Measurements from ENCODE around the gene CCDC107.
"Not testable (repeated sequence)": the region's sequence is repeated elsewhere in the genome, so short reads cannot be mapped to it uniquely, and the experiment has no call there.

CCDC107 gene

DNA sequence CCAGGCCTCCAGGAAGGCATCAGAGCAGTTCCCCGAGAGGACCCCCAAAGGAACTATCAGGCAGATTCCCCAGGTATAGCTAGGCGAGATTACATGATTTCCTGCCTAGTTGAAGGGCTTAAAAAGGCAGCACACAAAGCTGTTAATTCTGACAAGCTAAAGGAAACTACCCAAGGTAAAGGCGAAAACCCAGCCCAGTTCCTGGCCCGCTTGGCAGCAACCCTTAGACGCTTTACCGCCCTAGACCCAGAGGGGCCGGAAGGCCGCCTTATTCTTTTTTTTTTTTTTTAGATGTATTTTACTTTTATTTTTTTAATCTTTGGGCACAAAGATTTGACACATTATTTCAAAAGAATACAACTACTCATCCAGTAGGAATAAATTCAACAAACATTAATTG, 19.3 kb upstream of the CCDC107 start:
- DNase-seq = not testable (repeated sequence)

DNA sequence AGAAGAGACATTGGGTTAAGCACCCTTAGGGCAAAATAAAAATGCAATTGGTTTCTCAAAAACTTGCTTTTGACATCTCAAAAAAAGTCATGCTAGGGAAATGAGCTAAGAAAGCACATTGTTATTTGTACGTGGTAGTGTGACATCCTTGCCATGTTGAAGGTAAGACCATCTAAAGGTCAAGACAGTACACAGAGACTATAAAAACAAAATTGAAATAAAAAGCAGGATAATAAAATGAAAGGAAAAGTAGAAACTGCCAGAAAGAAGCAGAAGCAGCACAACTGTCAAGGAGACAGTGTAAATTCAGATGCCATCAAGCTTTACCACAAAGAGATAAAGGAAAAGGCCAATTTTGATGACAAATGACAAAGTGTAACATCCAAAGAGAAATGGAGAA, 18.9 kb upstream of the CCDC107 start:
- DNase-seq = not testable (repeated sequence)

DNA sequence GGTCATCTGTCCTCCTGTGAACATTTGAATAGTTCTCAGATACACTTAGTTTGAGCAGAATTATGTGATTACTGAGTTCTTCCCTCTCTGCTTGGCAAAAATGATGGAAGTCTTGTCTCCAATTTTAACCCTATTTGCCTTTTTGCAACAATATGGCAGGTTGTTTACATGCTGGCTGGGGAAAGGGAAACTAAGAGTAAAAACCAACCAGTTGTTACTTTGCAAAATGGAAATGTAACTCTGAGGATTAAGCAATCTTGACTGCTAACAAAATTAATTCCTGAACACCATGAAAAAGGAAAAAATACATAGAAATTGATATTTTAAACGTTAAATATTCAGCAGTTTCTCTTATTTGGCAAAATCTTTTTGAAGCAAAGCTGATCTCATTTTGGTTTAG, 18.5 kb upstream of the CCDC107 start:
- DNase-seq = no peak

DNA sequence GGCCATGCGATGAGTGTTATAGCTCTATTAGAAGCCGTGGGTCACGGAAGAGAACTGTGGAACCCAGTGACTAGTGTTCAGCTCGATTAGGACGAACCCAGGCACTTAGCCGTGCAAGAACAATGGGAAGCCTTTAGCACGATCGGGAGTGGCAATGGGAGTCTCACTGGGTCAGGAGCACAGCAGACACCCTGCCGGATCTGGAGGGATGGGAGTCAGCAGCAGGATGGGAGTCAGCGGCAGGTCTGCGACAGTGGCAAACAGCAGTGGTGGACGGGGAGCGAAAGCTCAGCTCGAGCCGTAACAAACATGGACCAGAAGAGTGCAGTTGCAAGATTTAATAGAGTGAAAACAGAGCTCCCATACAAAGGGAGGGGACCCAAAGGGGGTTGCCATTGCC, 17.7 kb upstream of the CCDC107 start:
- DNase-seq = not testable (repeated sequence)

DNA sequence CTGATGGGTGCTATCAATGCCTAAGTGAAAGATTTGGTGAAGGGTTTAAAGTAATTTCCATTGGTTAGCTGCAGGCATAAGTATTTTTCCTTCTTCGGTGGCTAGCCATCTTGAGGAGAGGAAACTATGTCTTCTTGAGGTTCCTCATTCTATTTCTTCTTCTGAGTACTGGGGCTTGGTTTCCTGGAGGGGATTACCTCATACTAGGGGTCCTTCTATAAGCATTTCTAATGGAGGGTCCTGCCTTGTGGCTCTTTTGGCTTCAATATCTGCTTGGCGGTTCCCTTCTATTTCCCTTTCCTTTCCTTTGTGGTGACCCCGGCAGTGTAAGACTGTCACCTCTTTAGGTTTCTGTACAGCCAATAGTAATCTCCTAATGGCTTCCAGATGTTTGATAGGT, 16.6 kb upstream of the CCDC107 start:
- DNase-seq = not testable (repeated sequence)

DNA sequence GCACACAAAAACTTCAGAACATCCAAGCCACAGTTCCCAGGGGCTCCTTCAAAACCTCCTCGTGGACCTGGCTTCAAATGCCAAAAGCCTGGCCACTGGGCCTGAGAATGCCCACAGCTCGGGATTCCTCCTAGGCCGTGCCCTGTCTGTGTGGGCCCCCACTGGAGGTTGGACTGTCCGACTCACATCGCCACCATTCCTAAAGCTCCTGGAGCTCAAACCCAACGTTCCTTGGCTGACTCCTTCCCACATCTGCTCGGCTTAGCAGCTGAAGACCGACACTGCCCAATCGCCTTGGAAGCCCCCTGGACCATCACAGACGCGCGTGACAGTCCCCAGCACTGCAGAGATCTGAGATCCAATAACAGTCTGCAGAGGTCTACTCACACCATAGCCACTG, 15.0 kb upstream of the CCDC107 start:
- DNase-seq = no peak

DNA sequence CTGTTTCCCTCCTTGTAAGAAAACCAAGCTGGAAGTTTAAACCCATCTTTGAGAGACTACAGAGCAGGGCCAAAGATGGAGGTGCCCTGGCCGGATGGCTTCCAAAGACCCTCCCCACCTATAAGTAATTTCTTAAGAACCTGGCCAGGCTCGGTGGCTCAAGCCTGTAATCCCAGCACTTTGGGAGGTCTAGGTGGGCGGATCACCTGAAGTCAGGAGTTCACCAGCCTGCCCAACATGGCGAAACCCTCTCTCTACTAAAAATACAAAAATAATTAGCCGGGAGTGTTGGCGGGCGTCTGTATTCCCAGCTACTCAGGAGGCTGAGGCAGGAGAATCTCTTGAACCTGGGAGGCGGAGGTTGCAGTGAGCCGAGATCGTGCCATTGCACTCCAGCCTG, 12.4 kb upstream of the CCDC107 start:
- DNase-seq = not testable (repeated sequence)

DNA sequence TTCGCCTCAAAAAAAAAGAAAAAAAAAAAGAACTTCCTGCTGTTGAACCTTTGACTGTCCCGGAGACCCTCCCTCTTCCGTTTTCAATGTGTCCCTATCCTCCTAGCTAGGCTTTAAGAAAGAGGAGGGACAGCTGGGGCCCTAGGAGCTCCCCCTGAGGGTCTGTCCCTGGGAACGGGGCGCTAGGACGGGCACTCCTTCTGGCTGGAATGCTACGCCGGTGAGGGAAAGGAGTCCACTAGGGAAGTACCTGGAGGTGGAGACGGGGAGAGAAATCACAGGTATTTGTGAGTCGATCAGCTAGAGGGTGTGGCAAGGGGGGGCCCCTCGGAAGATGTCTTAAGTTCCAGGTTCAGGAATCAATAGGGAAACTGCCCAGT, 11.9 kb upstream of the CCDC107 start:
- no peak for DNase-seq

DNA sequence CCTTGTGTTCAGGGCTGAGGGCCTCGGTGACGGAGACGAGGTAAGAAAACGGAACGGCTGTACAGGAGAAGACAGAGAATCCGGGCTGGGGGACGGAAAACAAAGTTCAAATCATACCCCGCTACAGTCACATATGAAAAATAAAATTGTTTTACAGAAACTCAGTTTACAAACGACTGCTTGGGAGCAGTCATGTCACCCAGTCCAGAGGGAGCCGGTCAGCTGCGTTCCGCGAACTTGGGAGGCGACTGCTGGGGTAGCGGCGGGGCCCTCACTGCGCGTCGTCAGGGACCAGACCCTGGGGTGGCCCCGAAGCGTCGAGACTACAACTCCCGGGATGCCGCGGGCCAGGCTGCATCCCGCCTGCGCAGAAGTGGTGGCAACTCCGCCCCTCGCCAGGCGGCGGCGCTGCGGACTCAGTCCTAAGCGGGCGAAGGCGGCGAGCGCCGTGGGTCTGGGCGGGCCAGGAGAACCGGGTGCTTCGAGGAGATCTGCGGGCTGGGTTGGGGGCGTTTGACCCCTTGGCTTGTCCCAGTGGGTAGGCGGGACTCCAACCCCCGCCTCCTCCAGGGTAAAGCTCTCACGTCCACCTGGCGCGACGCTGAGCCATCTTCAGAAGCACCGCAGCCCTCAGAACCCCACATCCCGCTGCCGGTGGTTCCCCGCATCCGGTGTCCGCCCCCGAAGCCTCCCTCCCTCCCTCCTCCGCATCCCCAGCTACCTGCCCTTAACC, 11.4 kb upstream of the CCDC107 start:
- peak; percentile 86 for DNase-seq

DNA sequence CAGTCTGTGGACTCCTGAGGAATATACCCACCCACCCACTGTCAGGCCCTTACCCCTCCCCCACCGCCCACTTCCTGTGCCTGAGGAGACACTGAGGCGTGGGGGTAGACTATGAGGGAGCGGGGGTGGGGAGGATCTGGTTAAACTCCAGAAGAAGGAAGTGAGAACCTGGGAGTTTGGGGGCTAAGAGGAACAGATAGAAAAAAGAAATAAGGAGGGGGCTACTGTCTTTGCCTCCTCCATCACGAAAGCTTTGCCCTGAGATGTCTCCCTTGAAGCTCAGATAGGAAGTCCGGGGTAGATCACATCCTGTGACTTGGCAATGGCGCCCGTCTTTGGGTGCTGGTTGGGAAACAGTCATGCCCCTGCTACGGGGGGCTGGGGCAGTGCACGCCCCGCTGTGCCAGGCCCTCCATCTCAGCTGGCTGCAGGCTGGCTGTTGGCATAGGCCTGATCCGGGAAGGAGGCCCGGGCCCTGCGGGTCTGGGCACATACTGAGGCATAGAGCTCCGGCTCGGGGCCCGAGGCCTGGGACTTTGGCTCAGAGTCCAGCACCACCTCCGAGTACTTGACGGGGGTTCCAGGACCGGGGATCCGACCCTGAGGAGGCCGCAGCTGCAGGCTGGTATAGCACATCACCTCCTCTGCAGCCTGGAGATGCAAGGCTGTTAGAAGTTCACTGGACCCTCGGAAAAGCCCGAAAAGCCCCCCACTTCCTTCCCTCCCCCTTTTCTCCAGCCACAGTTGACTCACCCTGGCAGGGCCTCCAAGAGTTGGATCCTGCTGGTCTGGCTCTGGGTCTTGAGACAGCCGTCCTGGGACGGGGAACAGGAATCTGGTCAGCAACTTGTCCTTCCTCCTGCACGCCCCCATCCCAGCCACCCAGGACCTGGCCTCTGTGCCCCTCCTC, 8.4 kb upstream of the CCDC107 start:
- no peak for DNase-seq

DNA sequence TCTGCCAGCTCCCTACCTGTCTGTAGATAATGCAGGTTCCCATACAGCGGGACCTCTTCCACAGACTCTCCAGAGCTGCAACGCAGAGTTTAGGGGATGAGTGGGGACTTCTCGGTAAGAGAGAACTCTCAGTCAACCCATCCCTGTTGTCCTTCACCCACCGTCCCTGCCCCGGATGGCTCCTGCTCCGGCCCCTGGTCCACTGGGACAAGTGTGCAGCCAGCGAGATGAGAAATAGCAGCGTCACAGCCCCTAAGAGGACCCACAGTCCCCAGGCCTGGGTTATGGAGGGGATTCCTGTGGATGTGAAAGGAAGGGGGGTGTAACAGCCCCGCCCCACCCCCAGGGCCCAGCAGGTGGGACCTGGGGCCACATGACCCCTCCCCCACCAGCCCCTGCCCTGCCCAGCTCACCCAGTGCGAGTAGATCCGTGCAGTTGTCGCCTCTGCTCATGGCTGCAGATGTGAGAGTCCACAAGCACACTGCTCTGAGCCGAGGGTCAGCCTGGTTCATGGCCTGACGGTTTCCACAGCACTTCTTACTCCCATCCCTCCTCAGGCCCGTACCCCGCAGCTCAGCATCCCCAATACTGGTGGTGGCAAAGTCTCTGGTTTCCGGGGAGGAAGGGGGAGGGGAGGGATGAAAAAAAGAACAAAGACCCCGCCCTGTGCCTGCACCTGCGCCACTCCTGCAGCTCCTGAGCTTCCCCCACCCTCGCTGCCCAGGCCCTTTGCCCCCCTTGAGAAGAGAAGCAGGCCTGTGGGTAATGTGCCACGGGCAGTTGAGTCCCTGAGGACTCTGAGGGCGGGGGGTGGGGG, 7.5 kb upstream of the CCDC107 start, which contains the start of gene SIT1:
Gene SIT1 (minus strand): TSS at position 591 of the 818 bp plus-strand sequence. CDS start 78 bp downstream, at position 513.
- DNase-seq = no peak

DNA sequence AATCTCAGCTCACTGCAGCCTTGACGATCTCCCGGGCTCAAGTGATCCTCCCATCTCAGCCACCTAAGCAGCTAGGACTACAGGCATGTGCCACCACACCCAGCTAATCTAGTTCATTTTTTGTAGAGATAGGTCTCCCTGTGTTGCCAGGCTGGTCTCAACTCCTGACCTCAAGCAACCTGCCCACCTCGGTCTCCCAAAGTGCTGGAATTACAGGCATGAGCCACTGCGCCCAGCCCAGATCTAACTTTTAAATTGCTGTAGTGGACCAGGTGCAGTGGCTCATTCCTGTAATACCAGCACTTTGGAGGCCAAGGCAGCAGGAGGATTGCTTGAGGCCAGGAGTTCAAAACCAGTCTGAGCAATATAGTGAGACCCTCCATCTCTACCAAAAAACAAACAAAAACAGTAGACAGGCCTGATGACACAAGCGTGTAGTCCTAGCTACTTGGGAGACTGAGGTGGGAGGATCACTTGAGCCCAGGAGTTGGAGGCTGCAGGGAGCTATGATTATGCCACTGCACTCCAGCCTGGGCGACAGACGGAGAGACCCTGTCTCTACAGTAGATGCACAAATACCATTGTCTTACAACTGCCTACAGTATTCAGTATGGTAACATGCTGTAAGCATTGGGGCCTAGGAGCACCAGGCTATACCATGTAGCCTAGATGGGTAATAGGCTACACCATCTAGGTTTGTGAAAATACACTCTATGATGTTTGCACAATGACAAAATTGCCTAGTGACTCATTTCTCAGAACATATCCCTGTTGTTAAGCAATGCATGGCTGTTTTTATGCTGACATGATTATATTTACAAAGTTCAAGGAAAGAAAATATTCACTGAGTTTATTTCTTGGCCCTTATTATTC, 5.9 kb upstream of the CCDC107 start:
- DNase-seq = no peak

DNA sequence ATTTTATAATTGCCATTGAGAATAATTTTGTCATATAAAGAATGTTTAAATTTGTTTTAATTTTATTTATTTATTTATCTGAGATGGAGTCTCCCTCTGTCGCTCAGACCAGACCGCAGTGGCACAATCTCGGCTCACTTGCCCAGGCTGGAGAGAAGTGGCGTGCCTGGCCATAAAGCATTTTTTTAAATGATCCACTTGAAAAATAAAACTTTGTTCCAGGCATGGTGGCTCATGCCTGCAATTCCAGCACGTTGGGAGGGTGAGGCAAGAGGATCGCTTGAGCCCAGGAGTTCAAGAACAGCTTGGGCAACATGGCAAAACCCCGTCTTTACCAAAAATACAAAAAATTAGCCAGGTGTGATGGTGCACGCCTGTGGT, 5.3 kb upstream of the CCDC107 start:
- no peak for DNase-seq

DNA sequence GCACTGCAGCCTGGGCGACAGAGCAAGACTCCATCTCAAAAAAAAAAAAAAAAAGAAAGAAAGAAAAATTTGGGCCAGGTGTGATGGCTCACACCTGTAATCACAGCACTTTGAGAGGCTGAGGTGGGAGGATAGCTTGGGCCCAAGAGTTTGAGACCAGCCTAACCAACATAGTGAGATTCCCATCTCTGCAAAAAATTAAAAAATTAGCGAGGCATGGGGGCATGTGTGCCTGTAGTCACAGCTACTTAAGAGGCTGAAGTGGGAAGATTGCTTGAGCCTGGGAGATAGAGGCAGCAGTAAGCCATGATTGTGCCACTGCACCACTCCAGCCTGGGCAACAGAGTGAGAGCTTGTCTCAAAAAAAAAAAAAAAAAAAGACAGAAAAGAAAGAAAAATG, 4.5 kb upstream of the CCDC107 start:
- no peak for DNase-seq

DNA sequence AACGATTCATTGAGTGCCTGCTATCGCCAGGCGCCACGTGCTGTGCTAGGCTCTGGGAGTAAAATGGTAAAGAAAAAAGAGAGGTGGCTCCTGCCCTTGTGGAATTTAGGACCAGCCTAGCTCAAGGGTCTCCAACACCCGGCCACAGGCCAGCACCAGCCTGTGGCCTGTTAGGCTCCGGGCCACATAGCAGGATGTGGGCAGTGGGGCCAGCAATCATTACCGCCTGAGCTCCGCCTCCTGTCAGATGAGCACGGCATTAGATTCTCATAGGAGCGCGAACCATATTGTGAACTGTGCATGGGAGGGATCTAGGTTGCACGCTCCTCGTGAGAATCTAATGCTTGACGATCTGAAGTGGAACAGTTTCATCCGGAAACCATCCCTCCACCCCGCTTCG, 1.7 kb upstream of the CCDC107 start:
- DNase-seq = no peak

DNA sequence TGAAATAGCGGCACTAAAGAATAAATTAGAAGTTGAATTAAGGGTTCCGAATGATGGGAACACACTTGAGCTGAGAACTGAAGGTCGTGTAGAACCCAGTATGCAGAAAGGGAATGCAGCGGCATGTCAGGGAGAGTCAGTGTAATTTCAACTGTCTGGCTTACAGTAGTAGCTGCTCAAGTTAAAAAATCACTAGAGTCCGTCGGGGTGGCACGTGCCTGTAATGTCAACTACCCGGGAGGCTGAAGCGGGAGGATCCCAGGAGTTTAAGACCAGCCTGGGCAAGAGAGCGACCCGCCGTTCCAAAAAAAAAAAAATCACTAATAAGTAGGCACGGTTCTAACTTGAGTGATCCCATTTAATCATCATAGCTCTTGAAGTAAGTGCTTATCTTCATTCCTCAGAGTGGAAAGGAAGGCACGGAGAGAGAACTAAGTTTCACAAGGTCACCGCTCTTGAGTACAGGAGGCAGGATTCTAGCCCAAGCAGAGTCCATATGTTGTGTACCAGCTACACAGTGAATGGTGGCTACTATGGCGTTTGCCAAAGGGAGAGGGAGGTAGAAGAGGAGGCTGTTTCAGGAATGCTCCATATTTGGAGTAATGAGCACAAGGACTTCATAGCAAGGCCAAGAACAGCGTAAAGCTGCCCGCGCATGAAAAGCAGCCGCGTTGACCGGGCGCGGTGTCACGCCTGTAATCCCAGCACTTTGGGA, 1.1 kb upstream of the CCDC107 start:
- DNase-seq = no peak

DNA sequence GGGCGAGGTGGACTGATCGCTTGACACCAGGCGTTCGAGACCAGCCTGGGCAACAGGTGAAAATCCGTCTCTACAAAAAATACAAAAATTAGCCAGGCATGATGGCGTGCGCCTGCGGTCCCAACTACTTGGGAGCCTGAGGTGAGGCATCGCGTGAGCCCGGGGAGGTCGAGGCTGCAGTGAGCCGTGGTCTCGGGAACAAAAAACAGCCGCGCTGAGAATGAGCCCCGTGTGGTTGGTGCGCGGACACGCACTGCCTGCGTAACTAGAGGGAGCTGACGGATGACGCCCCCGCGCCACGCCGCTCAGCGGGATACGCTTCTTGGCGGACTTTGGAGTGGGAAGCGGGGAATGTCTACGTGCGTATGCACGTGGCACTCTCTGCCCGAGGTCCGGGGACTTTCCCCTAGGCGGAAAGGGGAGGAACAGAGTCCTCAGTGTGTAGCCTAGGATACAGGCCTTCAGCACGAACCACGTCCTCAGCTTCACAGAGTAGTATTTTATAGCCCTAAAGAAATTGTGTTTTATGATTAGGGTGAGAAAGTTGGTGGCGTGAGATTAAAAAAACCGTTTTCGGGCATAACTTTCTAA, 451 bp upstream of the CCDC107 start, which contains the start of gene RMRP:
Gene RMRP (minus strand): TSS at position 474 of the 591 bp plus-strand sequence.
- peak; percentile 91 for DNase-seq

DNA sequence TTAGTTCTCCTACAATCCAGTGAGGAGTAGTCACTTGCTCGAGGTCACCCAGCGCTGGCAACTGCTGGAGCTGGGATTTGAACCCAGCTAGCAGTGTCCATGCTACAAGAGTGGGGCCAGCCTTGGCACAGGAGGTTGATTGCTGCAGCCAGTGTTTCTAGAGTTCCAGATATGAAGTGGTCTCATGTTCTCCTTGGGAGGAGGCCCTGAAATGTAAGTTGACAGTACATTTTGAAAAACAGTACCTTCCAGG, 802 bp downstream of the CCDC107 start:
- DNase-seq = no peak

DNA sequence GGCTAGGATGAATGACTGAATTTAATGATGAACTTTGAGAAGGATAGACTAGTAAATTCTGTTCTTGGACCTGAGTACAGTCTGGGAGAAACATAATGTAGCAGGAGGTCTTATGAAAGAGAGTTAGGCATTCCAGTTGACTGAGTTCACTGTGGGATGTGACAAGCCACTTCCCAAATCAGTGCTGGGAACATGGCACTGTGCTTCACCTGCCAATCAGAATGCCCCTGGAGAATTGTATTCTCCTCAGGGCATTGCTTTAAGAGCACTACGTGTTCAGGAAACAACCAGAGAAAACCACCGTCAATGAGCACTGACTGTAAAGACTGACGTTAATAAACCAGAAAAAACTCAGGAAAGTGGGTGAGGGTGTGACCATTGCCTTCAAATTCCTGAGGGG, 1.2 kb downstream of the CCDC107 start:
- DNase-seq = no peak

DNA sequence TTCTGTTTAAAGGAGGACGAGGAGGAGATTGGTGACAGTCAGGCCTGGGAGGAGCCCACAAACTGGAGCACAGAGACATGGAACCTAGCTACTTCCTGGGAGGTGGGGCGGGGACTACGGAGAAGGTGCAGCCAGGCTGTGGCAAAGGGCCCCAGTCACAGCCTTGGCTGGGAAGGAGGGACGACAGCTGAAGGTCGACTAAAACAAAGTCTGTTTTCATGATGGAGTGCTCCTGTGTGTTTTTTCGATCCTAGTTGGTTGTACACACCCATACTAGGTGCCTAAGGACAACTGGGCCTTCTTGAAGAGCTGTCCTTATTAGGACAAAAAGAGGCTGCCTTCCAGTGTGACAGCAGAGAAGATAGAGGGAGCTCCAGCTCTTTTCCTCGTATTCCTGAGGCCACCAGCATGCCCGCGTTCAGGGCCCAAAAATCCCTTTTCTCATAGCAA, 2.9 kb downstream of the CCDC107 start:
- no peak for DNase-seq

DNA sequence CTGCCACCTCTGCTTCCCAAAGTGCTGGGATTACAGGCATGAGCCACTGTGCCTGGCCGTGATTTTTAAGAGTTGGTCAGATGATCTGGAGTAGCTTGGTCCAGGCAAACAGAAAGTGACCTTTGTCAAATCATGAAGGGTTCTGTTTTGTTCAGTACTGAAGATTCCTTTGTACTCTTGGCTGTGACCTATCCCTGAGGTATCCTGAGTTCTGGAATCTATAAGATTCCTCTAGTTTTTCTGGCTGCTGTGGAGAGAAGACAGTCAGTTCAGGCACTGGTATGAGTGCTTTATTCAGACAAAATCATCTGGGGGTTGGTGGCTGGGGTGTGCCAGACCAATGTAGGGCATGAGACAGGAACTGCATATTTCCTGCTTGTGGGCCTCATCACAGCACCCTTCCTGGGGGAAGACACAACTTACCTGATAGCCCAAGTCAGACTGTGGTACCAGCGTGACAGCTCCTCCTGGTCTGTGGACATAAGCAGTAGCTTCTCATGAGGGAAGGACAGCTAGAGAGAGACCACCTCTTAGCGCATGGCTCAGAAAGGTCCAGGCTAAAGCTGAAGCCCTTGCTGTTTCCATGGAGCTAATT, 3.8 kb downstream of the CCDC107 start:
- no peak for DNase-seq
